ENCODE results near the gene AIMP2. TPM values are rescaled to one million over a fixed set of nuclear protein-coding genes. Genes with fewer than 3 reads are reported as not detected.

AIMP2 gene
- polyA plus RNA-seq, 3 donors, result 15.7 to 33.5 (median 32.7) TPM

DNA sequence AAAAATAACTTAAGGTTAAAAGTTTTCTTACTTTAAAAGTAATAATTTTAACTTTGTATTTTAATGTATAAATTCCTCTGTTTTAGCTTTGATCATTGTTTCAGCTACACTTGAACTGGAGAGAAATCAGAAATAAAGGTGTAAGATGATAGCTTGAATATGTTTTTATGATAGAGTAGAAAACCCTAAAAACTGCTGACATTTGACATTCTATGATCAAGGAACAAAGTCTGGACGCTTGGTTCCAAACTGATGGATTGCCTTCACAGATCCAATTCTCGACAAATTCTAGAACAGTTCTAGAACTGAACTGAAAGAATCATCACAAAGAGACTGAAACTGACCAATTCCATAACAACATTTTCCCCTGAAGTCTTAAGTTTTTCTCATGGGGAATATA lies 21.9 kb downstream of the AIMP2 start, which contains the start of gene ANKRD61:
Gene ANKRD61, plus strand, starts transcription at position 389 of the 400 bp plus-strand sequence. Its CDS starts 0 bp downstream, at position 389.
- Histone ChIP-seq H4K20me1 (ENCODE audit: insufficient read depth, low read length) (no peaks in the 10 kb centered on the region), H3K9ac (ENCODE audit: insufficient read depth, low read length, poor library complexity, severe bottlenecking) (no peak within 1 kb of the TSS), H3K4me2 (replicated peaks; ENCODE audit: extremely low read depth, low read length, poor library complexity, severe bottlenecking) (no peak within 1 kb of the TSS), H3K36me3 (replicated peaks in 1 of 2; ENCODE audit: control insufficient read depth in 1 of 2, insufficient read depth in 2 of 2, low read length in 2 of 2) (peaks cover 47 to 80% of the 10 kb centered on the region in 2 donors), H3K27ac (ENCODE audit: low read depth in 1 of 2, low read length in 2 of 2) (no peak within 1 kb of the TSS), H3K4me3 (replicated peaks in 1 of 3; ENCODE audit: low read depth in 2 of 3, low read length in 3 of 3) (no peak within 1 kb of the TSS), H3K27me3 (ENCODE audit: control insufficient read depth in 2 of 2, insufficient read depth in 2 of 2, low read length in 2 of 2) (no peaks in the 10 kb centered on the region), H3K79me2 (ENCODE audit: insufficient read depth, low read length) (peaks cover 18% of the 10 kb centered on the region), H2AFZ (ENCODE audit: insufficient read depth, low read depth, low read length, poor library complexity, severe bottlenecking) (no peak within 1 kb of the TSS), H3K9me3 (replicated peaks in 1 of 2; ENCODE audit: control insufficient read depth in 1 of 2, insufficient read depth in 1 of 2, low read length in 2 of 2) (no peaks in the 10 kb centered on the region), H3K4me1 (ENCODE audit: control insufficient read depth in 1 of 2, insufficient read depth in 2 of 2, low read length in 2 of 2) (peaks cover 19 to 21% of the 10 kb centered on the region in 2 donors)
- TF ChIP-seq, protein P1, sequence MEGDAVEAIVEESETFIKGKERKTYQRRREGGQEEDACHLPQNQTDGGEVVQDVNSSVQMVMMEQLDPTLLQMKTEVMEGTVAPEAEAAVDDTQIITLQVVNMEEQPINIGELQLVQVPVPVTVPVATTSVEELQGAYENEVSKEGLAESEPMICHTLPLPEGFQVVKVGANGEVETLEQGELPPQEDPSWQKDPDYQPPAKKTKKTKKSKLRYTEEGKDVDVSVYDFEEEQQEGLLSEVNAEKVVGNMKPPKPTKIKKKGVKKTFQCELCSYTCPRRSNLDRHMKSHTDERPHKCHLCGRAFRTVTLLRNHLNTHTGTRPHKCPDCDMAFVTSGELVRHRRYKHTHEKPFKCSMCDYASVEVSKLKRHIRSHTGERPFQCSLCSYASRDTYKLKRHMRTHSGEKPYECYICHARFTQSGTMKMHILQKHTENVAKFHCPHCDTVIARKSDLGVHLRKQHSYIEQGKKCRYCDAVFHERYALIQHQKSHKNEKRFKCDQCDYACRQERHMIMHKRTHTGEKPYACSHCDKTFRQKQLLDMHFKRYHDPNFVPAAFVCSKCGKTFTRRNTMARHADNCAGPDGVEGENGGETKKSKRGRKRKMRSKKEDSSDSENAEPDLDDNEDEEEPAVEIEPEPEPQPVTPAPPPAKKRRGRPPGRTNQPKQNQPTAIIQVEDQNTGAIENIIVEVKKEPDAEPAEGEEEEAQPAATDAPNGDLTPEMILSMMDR (IDR thresholded peaks at IDR 0.05), result no peak
- Mint-ChIP-seq H3K27me3 (ENCODE audit: low read depth in 3 of 3) (no peaks in the 10 kb centered on the region), H3K9me3 (no peaks in the 10 kb centered on the region), H3K4me3 (no peak within 1 kb of the TSS), H3K27ac (peak within 1 kb of the TSS in 6 of 7 donors; percentile 22 to 69 (median 45)), H3K4me1 (peaks cover 30% of the 10 kb centered on the region), H3K36me3 (peaks cover 60 to 77% of the 10 kb centered on the region in 2 donors)
- no peak for DNase-seq
- WGBS (ENCODE audit: insufficient coverage), result no CpG with 5 or more reads among the region's 2 CpGs
- intact Hi-C loops (cut with micrococcal nuclease), result no loop called here

DNA sequence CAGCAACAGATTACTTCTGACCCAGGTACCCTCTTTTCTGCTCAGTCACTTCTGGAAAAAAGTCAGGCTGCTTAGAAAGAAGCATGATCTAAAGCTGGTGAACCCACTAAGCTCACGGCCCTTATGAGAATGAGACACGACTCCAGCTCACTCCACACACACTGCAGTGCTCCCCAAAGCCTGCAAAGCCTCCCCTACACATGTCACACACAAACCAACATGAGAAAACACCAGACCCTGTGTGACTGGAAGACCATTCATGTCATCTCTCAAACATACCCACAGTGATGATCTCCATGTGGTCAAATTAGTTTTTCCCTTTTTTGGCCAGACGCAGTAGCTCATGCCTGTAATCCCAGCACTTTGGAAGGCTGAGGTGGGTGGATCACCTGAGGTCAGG lies 22.5 kb downstream of the AIMP2 start:
- TF ChIP-seq, protein P1 (IDR thresholded peaks at IDR 0.05), result no peak
- Mint-ChIP-seq H3K27me3 (ENCODE audit: low read depth in 3 of 3) (no peaks in the 10 kb centered on the region), H3K27ac (peak overlapping the region in 3 of 7 donors; percentile 22 to 69 (median 35)), H3K4me3 (no peak overlapping the region), H3K9me3 (no peaks in the 10 kb centered on the region), H3K4me1 (peaks cover 25% of the 10 kb centered on the region), H3K36me3 (peaks cover 66 to 83% of the 10 kb centered on the region in 2 donors)
- WGBS (ENCODE audit: insufficient coverage), result 86% methylated on average over 1 of the region's 3 CpGs
- no peak overlapping the region for H3K4me2 ChIP-seq (replicated peaks; ENCODE audit: extremely low read depth, low read length, poor library complexity, severe bottlenecking)
- H3K9me3 ChIP-seq (replicated peaks in 1 of 2; ENCODE audit: control insufficient read depth in 1 of 2, insufficient read depth in 1 of 2, low read length in 2 of 2), result no peaks in the 10 kb centered on the region
- H3K4me1 ChIP-seq (ENCODE audit: control insufficient read depth in 1 of 2, insufficient read depth in 2 of 2, low read length in 2 of 2), result peaks cover 13 to 15% of the 10 kb centered on the region in 2 donors
- no peak overlapping the region for H3K9ac ChIP-seq (ENCODE audit: insufficient read depth, low read length, poor library complexity, severe bottlenecking)
- no peak for DNase-seq
- no peaks in the 10 kb centered on the region for H3K27me3 ChIP-seq (ENCODE audit: control insufficient read depth in 2 of 2, insufficient read depth in 2 of 2, low read length in 2 of 2)
- no peak overlapping the region for H3K4me3 ChIP-seq (replicated peaks in 1 of 3; ENCODE audit: low read depth in 2 of 3, low read length in 3 of 3)
- intact Hi-C loops (cut with micrococcal nuclease), result no loop called here
- no peak overlapping the region for H3K27ac ChIP-seq (ENCODE audit: low read depth in 1 of 2, low read length in 2 of 2)
- H3K79me2 ChIP-seq (ENCODE audit: insufficient read depth, low read length), result peaks cover 14% of the 10 kb centered on the region
- H3K36me3 ChIP-seq (replicated peaks in 1 of 2; ENCODE audit: control insufficient read depth in 1 of 2, insufficient read depth in 2 of 2, low read length in 2 of 2), result peaks cover 53 to 85% of the 10 kb centered on the region in 2 donors
- no peak overlapping the region for H2AFZ ChIP-seq (ENCODE audit: insufficient read depth, low read depth, low read length, poor library complexity, severe bottlenecking)
- H4K20me1 ChIP-seq (ENCODE audit: insufficient read depth, low read length), result no peaks in the 10 kb centered on the region

Measured in CD14-positive monocyte (primary cell).